Measurements from ENCODE around the gene RPS23.
"Not testable (repeated sequence)": the region's sequence is repeated elsewhere in the genome, so short reads cannot be mapped to it uniquely, and the experiment has no call there.

RPS23 gene

GRCh38 chr5:82287625-82288024 lies 9.5 kb upstream of the RPS23 start:
- no peak for DNase-seq (ENCODE audit: low read depth)

DNA sequence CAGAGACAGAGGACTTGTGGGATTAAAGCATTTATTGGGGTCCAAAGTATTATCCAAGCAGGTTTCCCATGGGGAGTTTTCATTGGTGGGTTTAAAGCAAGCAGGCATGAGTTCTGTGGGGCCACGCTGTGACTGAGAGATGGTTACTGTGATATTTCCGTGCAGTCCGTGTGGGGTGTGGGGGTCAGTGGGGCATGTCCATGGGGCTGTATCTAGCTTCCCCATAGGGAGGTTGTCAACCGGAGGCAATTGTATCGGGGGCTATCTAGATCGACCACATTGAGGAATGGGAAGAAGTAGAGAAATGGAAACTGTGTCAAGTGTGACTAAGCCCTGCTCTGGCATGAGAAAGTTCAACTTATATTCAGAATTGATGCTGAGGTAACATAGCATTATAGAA lies 7.1 kb upstream of the RPS23 start:
- DNase-seq (ENCODE audit: low read depth): peak; percentile 67

DNA sequence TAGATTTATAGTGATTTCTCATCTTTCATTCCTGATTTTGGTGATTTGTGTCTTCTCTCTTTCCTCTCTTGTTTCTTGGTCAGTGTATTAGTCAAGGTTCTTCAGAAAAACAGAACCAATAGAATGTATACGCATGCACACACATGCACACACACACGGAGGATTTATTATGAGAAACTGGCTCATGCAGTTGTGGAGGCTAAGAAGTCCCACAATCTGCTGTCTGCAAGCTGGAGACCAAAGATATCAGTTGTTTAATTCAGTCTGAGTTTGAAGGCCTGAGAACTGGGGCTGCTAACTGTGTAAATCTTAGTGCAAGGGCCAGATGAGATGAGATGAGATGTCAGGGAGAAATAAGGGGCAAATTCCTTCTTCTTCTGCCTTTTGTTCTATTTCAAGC lies 5.7 kb upstream of the RPS23 start:
- no peak for DNase-seq (ENCODE audit: low read depth)

DNA sequence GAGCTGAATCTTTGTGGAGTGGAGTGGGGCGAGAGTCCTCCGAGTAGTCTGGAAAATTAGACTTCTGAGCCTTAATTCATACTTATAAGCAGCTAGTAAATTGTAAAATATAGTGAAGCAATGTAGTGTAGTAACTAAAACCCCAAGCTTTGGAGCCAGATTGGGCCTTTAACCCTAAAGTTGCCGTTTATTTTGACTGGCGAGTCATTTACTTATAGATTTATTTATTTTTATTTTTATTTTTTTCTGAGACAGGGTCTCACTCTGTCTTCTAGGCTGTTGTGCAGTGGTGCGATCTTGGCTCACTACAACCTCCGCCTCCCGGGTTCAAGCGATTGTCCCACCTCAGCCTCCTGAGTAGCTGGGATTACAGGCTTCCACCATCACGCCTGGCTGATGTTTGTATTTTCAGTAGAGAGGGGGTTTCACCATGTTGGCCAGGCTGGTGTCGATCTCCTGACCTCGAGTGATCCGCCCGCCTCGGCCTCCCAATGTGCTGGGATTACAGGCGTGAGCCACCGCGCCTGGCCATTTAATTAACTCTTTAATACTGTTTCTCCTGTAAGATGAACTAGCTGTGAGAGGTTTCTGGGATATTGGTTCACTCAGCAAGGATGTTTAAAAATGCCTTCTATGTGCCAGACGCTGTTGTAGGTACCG lies 687 bp upstream of the RPS23 start:
- DNase-seq (ENCODE audit: low read depth): no peak

DNA sequence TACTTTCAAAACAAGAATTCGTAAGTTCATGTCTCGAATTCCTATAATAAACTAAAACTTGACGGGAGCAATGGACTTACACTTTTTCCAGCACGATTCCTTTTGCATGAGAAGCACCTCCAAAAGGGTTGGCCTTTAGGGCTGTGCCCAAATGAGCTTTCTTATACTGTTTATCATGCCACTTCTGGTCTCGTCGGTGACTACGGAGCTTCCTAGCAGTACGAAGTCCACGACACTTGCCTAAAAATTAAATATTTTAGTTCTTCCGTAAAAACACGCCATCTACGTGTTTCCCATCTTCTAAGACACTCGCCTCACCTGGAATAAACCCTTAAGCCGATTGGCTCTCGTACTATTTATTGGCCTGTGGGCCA lies 554 bp downstream of the RPS23 start:
- DNase-seq (ENCODE audit: low read depth): no peak

DNA sequence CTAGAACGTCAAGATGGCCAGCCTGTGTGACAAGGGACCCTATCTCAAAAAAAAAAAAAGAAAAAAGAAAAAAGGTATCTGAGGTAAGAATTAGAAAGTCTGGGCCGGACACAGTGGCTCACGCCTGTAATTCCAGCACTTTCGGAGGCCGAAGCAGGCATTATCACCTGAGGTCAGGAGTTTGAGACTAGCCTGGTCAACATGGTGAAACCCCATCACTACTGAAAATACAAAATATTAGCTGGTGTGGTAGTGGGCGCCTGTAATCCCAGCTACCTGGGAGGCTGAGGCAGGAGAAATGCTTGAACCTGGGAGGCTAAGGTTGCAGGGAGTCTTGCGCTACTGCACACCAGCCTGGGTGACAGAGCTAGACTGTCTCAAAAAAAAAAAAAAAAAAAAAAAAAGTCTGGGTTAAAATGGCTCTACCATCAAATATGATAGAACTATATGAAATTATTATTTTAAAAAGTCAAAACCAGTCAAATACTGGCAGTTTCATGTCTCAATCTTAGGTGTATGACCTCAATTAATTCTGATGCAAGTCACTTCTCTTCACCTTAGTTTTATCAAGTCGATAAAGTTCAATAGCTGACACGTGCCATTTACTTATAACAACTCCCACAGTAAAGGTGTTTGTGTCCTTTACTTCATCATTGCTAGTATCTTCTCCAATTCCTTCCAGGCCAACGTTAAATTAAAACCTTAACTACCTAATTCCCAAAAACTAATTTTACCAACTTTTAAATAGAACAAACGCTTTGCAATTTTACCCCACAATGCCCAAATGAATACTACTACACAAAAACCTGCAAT lies 1.1 kb downstream of the RPS23 start:
- no peak for DNase-seq (ENCODE audit: low read depth)

GRCh38 chr5:82275216-82275664 lies 2.9 kb downstream of the RPS23 start:
- no peak for DNase-seq (ENCODE audit: low read depth)

DNA sequence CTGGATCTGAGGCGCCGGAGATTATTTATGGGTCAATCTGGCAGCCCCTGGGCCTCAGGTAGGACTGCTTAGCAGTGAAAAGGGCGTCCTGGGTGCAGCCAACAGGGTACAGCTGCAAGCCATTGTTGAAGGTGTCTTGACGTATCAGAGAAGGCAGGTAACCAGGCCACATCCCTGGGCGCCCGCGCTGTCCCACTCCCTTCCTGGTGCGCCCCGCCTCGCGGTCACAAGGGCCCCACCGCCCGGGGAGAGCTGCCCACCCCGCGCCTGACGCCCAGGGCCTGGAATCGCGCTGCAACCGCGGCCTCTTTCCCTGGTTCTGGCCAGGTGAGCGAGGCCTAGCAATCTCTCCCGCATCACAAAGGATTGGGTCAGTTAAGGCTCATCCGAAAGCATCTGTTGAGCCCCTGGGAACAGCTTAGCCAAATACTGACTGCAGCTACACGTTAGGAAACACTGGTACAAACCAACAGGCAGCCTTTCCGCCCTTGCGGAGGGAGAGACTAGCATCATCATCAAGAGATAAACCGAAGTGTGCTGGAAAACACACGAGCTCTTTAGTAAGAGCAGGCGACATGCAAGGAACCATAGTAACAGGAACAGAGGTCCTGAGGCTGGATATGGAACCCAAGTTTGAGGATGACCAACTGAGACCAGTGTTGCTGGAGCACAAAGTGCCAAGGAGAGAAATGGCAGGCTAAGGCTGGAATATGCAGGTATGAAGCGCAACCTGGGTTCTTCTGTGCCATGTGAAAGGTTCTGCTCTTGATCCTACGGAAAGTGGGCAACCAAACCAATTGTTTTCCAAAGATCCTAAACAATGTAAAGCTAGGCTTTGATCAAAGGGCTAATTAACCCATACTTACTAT lies 3.6 kb downstream of the RPS23 start:
- no peak for DNase-seq (ENCODE audit: low read depth)

DNA sequence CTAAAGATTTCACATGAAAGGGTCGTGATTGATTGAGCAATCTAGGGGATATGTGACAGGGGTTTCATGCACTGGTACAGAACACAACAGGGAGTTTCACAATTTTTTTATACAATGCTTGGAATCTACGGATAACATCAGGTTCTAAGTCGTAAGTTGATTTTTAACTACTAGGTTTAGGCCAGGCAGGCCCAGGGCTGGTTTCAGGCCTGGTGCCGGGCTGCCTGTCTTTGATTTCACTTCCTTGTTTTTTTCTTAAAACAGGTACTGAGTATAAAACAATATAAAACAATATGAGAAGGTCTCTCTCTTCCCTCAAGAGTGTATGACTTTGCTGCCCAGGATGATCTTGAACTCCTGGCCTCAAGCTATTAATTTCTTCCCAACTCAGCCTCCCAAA lies 4.7 kb downstream of the RPS23 start:
- not testable (repeated sequence) for DNase-seq (ENCODE audit: low read depth)

DNA sequence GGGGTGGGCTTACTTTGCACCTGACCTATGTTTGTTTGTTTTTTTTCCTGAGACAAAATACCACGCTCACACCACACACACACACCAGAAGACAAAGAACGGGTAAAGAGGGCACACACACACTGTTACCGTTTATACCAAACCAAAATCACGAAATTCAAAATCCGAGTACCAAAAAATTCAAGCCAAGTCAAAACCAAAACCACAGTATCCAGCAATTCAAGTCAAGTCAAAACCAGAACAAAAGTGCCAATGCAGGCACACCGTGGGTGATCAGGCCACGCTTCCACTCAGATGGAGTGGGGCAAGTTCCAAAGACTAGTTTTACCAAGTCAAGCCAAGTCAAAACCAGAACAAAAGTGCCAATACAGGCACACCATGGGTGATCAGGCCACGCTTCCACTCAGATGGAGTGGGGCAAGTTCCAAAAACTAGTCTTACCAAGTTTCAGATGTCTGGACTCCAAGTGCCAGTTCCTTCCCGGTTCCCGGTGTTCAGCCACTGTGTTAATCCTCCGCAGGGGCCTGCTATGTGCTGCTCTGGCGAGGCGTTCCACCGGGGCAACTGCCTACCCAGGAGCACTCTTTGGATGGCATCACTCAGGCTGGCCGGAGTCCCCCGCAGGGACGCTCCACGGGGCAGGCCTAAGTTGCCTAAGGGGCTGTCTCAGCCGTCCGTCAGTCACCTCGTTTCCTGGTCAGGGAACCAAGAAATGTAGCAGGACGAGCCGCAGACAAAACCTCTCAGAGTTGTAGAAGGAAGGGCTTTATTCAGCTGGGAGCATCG lies 5.4 kb downstream of the RPS23 start:
- DNase-seq (ENCODE audit: low read depth): not testable (repeated sequence)

DNA sequence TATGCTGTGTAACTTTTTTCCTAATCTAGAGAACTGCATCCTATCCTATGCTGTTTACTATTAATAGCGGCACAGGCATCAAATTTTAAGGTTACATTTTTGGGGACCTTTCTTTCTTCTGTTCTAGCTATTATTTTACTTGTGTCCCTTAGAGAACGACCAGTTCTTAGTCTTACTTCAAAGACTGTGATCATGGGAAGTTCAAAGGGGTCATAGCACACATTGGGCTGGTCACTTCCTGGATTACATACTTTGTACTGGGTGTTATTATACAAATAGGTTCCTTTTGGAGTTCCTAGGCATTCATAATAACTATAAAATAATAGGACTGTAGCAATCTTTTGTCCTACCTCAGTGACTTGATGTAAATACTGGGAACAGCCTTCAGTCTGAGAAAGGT lies 8.8 kb downstream of the RPS23 start:
- DNase-seq (ENCODE audit: low read depth): not testable (repeated sequence)

DNA sequence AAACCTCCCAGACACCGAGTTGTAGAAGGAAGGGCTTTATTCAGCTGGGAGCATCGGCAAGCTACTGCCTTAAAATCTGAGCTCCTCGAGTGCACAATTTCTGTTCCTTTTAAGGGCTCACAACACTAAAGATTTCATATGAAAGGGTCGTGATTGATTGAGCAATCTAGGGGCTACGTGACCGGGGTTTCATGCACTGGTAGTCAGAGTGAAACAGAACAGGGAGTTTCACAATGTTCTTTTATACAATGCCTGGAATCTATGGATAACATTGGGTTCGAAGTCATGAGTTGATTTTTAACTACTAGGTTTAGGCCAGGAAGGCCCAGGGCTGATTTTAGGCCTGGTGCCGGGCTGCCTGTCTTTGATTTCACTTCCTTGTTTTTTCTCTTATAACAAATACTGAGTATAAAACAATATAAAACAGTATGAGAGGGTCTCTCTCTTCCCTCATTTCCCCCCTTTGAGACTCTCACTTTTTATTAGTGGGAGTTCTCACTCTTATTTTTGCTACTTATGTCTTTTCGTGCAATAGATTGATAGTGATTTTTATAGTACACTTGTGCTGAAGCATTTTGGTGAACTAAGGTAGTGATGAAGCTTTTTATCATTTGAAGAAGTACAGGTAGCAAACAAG lies 10.7 kb downstream of the RPS23 start:
- not testable (repeated sequence) for DNase-seq (ENCODE audit: low read depth)

GRCh38 chr5:82265047-82265446 lies 13.1 kb downstream of the RPS23 start:
- DNase-seq (ENCODE audit: low read depth): no peak

GRCh38 chr5:82259172-82259800 lies 18.9 kb downstream of the RPS23 start:
- no peak for DNase-seq (ENCODE audit: low read depth)

DNA sequence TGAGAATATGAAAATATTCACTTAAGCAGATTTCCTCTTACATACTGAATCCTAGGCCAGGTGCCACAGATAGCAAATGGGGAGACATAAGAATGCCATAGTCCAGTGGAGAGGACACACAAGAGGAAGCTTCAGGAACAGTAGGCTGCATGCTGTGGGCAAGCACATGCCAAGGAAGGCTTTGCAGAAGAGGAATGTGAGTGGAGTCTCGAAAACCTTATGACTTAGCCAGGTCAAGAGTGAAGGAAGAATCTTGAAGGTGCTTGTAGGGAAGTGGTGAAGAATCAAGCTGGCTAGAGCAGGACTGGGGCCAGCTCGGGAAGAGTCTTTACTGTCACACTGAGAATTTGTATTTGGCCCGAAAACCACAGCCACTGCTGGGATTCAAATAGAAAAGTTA lies 20.4 kb downstream of the RPS23 start:
- no peak for DNase-seq (ENCODE audit: low read depth)

GRCh38 chr5:82257247-82257646 lies 20.9 kb downstream of the RPS23 start:
- DNase-seq (ENCODE audit: low read depth): no peak

DNA sequence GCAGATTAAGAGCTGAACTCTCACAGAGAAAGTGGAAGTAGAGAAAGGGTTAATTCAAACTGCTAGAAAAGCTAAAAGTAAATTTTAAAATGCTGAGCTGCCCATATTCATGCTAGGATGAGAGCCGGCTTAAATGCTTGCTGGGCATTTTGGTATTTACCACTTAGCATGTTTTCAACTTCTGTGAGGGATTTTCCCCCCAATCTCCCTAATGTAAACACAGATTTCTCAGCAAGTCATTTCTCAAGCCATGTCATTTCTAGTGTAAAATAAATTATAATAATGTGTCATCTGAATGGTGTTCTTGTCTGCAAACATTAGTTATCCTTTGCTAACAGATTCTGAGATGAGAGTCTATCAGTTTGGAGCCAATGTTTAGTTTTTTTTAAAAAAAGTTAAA lies 22.3 kb downstream of the RPS23 start:
- DNase-seq (ENCODE audit: low read depth): no peak

GRCh38 chr5:82252744-82253143 lies 25.4 kb downstream of the RPS23 start:
- no peak for DNase-seq (ENCODE audit: low read depth)

DNA sequence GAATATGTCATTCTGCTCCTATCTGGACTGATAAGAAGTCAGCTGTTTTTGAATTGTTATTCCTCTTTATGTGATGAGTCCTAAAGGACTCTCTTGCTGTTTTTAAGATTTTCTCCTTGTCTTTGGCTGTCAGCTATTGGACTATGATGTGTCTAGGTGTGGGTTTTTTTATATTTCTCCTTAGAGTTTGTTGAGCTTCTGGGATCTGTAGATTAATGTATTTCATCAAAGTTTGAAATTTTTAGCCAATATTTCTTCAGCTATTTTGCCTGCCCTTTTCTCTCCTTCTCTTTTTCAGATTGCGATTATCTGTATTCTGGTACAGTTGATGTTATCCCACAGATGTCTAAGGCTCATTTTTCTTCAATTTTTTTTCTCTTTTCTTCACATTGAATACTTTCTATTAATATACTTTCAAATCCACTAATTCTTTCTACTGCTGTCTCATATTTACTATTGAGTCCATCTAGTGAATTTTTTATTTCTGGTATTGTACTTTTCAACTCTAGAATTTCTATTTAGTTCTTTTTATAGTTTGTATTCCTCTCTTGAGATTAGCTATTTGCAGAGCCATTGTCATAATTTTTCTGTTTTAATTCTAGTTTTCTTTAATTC lies 31.1 kb downstream of the RPS23 start:
- no peak for DNase-seq (ENCODE audit: low read depth)

GRCh38 chr5:82244854-82245635 lies 33.1 kb downstream of the RPS23 start:
- no peak for DNase-seq (ENCODE audit: low read depth)

All from CMK (cell line).